Esophagus mucosa (tissue), 1 donor: ENCODE measurements around the gene SLC5A6. TPM values are rescaled to one million over a fixed set of nuclear protein-coding genes. Genes with fewer than 3 reads are reported as not detected.

ENCODE experiments used
- ATAC-seq: fragments of 200-7000 bp; cut with Tn5 transposase; one replicate; pipeline ENCODE4 v1.9.1; 2020
- total RNA-seq: library from RNA; stranded (reverse); gene quantifications from one replicate; pipeline ENCODE4 v1.2.4, GENCODE V29; 2023
- donor health status: DM: yes; HTN: yes; CAD: no.

Gene SLC5A6
- 15.6 TPM for total RNA-seq

DNA sequence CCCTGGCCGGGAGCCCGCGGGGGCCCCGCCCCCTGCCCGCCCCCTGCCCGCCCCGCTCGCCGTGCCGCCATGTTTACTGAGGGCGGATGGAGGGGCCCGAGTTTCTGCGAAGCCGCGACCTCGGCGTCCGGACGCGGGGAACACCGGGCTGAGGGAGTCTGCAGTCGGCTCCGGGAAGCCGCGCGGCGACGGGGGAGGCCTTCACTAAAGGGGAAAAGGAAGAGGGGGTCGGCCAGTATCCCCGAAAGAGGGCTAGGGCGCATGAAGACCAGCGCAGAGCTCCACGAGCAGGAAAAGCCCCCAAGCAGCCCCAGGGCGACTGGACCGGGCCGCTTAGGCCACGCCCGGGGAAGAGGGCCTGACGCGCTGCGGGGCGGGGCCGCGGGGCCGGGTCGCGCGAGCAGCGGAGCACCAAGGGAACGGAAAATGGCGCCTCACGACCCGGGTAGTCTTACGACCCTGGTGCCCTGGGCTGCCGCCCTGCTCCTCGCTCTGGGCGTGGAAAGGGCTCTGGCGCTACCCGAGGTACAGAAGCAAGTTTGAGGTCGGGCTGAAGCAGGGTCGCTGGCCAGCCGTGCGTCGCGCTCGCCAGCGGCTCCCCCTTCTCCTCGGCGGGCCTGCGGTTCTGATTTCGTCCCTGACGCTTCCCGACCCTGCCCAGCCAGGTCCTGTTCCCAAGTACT is at the start of gene SLC5A6, which contains the start of gene ATRAID:
SLC5A6 (minus strand) TSS at position 326 of the 683 bp plus-strand sequence. CDS start 4,618 bp downstream, outside the sequence.
ATRAID (plus strand) TSS at position 99 of the 683 bp plus-strand sequence; CDS start at position 427, 328 bp downstream.
- peak; percentile 94 for ATAC-seq

DNA sequence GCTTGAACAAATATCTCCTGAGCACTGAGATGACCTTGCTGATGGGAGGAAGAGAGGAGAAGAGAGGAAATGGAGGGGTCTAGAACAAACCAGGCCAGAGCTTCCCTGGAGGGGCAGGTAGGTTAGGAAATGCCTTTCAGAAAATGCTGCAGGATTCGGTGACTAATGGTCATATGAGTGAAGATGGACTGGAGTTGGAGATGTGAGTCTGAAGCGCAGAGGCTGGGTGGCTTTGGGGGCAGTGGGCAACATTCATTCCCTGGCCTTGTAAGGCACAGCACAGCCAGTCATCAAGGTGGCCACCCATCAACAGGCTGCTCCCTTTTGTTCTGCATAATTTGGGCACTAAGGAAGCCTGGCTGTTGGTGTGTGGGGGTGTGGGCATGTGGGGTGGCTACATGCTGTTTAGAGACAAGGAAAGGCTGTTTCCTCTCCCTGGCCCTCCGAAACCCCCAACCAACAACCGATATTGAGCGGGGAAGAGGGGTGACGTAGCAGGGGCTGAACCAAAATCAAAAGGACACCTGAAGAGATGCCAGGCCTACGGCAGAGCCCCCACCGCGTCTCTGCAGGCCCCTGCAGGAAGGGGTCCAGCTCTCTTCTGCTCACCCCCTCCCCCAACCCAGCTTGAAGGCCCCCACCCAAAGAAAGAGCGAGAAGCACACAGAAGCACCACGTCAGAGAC is 49.3 kb upstream of the SLC5A6 start:
- ATAC-seq = no peak

DNA sequence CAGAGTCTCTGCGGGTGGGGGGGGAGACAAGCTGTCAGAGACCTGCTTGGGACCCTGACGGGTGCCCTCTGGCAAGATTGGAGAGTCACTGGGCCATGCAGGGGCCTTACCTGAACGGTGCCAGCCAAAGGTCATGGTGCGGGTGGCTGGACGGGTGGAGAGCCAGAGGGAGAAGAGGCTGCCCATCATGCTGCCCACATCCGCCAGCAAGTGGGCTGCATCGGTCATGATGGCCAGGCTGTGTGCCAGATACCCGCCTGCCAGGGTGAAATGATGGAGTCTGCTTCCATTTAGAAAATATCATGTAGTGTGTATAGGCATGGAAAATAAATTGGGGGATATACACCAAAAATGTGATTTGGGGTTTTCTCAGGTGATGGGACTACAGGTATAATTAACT is 46.0 kb upstream of the SLC5A6 start:
- no peak for ATAC-seq

DNA sequence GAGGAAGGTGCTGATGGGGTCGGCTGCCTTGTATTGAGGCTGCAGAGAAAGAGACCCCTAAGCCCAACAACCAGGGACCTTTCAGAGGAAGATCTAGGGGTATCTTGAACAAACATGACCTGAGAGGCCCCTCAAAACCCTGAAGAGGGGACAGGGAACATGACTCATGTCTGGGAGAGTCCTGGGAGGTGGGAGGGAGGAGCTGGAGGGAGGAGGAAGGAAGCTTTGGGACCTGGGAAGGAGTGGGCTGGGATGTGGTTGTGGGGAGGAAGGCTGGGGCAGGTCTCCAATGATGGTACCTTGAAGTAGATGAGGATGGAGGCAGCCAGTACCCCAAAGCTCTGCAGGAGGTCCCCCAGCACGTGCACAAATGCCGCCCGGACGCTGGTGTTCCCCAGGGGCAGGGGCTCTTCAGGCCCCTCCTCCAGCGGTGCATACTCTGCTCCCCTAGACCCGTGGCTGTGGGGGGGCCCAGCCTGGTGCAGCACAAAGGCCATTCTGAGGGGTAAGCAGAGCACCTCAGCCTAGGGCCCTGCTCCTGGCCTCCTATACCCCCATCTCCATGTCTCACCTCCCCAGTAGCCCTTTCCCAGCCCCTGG is 44.9 kb upstream of the SLC5A6 start:
- no peak for ATAC-seq

DNA sequence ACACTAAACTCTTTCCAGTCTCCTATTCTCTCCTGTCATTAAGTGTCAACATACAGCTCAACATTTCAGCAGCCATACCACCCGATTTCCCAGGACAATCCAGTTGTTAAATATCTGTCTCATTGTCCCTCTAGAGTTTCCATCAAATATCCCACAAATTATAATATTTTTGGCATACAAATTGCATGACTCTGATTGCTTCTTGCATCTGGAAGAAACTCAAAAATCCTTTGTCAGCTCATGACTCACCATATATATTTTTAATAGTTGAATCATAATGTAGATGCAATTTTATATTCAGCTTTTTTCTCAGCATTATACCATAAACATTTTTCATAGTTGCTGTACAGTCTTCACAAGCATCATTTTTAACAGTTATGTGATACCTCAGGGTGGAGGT is 43.6 kb upstream of the SLC5A6 start:
- no peak for ATAC-seq

DNA sequence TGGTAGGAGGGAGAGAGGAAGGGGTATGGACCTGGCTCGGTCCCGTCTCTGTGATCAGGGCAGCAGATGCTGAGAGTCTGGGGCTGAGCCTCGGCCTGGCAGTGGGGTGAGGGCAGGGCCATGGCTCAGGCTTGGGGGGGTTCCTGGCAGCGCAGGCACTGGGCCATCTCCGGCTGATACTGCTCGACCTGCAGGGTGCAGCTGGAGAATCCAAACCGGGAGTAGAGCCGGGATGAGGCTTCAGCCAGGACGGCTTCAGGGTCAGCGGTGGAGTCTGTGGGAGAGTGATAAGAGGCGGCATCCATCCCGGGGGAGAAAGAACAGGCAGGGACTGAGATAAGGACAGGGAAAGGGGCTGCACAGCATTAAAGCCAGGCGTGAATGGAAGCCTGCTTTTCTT is 43.1 kb upstream of the SLC5A6 start:
- ATAC-seq = no peak

DNA sequence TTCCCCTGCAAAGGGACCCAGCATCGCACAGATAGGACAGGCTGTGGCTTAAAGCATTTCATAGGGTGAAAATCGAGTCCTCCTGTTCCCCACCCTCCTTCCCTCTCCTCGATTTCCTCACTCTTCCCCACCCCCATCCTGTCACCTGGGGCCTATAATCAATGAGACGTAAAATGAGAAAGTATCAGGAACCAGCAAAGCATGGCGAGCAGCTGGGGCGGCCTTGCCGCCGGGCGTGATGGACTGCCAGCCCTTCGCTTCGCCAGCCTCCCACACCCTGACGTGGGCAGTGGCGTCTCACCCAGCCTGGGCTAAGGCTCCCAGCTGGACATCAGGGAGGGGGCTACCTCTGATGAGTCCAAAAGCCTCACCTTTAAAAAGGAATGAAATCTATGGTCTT is 39.7 kb upstream of the SLC5A6 start:
- ATAC-seq = no peak

DNA sequence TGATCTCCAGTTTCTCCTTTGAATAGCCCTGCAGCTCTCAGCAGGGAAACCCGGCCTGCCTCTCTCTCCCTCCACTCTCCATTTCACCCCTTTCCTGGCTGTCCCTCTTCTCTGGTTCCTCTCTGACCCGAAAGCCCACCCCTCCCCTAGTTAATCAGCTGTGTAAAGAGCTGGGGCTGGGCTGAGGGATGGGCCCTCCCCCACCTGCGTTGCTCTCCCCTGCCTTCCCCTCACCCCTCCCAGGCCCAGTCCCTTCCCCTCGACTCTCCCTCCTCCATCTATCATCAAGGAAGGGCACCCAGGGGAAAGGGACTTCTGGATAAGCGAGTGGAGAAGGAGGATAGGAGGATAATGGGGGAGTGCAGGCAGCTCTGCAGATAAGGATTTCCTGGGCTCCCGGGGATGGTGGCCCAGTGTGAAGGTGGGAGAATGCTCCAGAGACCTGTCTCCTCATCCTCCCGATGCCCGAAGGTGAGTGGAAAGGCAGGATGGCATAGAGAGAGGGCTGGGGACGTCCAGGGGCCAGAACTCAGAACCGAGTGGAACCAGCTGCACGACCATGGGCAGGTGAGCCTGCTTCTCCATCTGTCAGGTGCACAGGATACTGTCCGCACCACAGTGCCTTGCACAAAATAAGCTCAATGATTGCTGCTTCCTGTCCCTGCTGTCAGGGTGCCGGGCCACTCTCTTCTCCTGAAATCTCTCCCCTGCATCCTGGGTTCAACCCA is 38.7 kb upstream of the SLC5A6 start:
- no peak for ATAC-seq

DNA sequence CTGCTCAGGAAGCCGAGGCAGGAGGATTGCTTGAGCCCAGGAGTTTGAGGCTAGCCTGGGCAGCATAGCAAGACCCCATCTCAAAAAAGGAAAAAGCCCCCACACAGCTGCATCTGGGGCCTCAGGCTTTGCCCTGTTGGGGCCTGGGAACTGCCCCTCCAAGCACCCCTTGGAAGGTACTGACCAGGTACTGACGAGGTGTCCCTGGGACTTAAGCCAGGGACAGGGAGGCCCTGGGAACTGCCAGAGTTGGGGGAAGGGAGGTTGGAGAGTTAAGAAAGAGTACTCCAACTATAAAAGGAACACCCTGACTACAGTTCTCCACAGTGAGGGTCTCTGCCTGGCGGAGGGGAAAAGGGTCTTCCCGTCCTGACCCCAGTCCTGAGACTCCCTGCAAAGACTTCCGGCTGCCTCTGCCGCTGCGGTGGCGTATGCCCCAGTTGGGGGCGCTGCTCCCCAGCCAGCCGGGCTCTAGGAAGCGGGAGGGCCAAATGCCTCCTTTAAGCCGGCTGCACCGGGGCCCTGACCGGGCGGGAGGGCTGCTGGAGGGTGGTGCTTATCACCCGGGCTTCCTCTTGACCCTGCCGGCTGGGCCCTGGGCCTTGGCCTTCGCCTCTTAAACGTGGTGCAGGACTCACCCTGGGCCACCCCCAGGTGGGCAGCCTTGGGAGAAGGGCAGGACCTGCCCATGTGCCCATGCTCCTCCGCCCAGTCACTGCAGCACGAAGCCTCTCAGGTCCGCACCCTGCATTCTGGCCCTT is 38.0 kb upstream of the SLC5A6 start:
- ATAC-seq = peak; percentile 62

DNA sequence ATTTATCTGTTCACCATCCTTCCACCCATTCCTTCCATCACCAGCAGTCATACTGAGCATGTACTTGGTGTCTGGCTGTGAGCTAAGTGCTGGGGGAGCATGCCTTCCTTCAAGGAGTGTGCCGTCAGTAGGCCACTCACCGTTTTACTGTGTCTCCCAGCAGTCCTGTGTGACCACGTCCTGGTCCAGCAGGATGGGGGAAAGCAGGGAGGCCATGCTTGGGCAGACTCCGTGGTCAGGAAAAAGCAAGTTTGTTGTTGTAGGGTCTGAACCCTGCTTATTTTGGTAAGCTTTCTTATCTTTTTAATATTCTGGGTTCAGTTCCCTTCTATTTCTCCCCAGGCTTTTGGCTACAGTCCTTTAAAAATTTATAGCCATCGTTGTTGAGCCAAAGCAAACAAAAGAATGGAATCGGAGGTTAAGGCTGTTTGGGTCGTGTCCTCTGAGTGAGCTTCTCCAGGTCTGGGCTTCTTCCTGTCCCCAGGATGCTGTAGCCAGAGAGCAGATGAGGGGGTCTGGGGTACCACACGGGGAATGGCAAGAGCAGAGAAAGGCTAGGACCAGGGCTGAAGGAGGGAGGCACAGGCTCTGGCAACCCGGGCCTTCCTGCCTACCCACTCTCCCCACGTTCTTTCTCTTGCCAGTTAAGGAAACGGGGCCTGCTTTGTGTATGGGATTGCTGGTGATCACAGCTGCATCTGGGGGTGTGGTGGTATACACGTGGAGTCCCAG is 37.3 kb upstream of the SLC5A6 start:
- ATAC-seq = peak; percentile 29

DNA sequence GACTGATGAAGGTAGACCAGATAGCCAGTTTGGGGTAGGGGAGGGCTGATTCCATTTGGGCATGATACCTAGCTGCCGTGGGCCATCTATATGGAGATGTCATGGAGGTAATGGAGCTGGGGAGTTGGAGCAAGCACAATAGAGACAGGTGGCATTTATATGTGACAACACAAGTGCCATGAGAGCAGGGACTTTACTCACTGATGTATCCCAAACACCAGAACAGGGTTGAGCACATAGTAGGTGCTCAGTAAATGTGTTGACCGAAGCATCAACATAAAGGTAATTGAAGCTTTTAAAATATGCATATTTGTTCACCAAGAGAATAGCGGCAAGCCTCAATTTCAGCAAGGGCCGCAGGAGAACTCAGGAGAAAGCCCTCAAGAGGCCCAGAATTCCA is 35.8 kb upstream of the SLC5A6 start:
- no peak for ATAC-seq

DNA sequence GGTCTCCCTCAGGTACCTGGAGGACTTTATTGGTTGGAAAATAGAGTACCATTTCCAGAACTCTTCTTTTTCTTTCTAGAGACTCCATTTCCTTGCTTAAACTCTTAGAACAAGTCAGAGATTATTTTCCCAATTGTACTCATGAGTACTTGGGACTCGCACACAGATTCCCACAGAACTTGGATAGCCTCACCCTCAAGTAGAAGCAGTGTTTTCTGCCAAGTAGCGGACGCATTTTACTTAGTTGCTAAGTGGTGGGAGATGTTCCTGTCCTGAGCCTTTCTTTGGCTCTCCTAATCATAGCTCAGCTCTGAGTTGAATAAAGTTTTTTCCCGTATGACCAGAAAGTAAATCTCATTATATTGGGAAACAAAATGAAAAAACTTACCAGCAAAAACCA is 33.6 kb upstream of the SLC5A6 start:
- ATAC-seq = no peak

DNA sequence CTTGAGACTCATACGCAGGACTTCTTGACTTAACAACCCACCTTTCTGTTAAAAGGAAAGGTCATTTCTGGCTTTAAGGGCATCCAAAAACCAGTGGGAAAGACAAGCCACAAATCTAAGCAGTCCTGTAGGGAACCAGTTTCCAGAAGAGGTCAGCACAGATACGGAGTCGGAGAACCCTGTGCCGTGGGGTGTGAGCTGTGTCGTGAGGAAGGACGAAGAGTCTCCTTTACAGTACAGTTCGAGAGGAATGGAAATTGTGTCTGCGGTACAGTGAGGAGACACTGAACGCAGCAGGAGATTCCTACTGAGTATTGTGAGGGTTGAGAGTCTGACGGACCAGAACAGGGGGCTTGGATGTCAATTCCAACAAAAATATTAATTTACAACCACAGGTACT is 33.0 kb upstream of the SLC5A6 start:
- ATAC-seq = no peak

DNA sequence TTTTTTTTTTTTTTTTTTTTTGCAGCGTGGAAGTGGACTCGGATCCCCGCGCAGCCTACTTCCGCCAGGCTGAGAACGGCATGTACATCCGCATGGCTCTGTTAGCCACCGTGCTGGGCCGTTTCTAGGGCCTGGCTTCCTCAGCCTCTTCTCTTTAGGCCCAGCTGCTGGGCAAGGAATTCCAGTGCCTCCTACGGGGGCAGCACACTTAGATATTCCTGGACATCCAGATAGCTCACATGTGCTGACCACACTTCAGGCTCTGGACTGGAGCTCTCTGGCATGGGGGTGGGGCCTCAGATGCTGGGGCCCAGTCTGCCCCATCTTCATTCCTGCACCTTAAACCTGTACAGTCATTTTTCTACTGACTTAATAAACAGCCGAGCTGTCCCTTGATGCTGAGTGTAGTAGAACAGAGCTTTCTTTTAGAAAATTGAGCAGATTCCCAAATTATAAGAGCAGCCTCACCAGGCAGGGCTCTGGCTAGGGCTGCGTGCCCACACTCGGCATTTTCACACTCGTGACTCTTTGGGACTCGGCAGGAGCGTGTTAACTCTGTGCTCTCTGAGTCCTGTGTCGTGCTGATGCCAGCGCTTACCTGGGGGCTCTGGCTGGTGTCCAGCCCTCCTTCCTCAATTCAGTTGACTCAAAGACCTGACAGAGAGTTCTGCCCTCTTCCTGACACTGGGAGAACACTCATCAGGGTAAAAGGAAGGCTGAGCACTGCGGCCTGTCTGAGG is 31.5 kb upstream of the SLC5A6 start:
- ATAC-seq = no peak

DNA sequence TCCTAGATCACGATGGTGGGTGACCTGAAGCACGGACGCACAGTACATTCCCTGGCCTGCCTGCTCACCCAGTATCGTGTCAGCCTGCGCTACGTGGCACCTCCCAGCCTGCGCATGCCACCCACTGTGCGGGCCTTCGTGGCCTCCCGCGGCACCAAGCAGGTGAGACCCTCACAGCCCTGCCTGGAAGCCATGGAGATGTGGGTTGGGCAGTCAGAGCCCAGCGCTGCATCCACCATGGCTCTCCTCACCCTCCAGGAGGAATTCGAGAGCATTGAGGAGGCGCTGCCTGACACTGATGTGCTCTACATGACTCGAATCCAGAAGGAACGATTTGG is 30.5 kb upstream of the SLC5A6 start:
- ATAC-seq = no peak

DNA sequence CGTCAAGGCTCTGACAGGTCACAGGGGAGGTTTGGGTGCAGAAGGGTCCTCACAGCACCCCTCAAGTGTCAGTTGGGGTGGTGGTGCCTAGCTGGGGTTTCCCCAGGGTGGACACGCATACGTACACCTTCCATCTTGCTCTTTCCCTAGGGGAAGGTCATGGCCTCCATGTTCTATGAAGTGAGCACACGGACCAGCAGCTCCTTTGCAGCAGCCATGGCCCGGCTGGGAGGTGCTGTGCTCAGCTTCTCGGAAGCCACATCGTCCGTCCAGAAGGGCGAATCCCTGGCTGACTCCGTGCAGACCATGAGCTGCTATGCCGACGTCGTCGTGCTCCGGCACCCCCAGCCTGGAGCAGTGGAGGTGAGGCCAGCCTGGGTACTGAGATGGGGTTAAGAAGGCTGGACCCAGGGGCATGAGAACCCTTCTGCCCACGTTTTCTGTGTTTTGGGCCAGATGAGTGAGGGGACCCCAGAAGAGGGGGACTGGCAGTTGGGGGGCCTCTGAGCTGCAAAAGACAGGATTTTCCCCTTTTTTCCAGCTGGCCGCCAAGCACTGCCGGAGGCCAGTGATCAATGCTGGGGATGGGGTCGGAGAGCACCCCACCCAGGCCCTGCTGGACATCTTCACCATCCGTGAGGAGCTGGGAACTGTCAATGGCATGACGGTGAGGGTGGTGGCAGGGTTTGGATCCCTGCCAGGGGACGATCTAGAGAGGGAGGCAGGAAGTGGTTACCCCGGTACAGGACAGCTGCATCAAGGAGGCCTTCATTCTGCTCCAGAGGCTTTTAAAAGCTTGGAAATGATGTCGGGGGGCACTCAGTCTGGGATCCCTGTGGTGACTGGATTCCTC is 29.9 kb upstream of the SLC5A6 start:
- no peak for ATAC-seq

DNA sequence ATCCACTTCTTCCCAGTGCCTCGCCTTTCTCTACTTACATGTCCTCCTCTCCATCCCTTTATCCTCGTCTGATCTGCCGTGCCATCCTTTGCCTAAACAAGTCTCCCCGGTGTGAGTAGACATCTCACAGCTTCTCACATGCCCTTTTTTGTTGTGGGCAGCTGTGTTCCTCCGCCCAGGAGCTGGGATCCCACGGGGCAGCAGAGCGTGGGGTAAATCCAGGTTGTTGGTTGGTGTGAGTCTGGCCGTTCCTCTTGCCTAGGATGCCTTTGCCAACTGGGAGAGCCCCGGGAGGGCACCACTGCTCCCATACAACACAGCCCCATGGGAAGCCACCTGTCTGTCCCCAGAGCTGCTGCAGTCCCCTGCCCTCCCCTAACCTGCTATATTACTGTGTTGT is 28.3 kb upstream of the SLC5A6 start:
- ATAC-seq = no peak

DNA sequence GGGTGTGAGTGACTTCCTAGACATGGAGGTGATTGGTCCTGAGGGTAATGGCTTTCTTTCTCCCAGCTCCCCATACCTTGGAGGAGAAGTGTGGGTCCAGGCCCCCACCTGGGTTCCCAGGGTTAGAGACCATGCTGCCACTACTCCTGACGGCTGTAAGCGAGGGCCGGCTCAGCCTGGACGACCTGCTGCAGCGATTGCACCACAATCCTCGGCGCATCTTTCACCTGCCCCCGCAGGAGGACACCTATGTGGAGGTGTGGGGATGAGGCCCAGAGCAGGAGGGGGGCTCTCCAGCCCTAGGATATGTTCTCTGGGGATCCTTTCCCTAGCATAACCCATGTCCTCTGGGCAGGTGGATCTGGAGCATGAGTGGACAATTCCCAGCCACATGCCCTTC is 26.9 kb upstream of the SLC5A6 start:
- ATAC-seq = no peak

DNA sequence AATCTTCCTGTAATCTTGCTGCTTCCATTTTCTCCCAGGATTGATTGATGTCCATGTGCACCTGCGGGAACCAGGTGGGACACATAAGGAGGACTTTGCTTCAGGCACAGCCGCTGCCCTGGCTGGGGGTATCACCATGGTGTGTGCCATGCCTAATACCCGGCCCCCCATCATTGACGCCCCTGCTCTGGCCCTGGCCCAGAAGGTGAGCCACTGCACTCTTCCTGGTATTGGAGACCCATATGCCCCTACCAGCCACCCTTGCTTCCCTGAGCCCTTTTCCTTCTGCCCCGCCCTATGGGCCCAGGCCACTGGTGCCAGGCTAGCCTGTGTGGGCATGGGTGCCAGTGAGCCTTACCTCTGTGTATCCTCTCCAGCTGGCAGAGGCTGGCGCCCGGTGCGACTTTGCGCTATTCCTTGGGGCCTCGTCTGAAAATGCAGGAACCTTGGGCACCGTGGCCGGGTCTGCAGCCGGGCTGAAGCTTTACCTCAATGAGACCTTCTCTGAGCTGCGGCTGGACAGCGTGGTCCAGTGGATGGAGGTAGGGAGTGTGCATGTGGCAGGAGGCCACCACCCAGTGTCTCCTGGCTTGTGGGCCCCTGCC is 25.4 kb upstream of the SLC5A6 start:
- ATAC-seq = no peak

DNA sequence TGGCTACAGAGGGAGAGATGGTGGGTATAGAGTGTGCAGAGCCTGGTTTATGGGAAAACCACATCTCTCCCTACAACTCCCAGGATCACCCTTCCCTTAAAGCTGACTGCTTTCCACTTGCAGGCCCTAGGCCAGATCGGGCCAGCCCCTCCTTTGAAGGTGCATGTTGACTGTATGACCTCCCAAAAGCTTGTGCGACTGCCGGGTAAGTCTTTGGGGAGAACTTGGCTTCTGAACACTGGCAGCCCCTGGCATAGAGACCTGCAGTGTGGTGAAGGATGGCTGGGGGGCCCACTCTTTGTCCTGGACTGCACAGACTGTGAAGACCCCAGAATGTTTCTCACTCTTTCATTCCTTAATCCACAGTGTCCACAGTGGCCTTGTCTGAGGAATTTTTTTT is 24.6 kb upstream of the SLC5A6 start:
- no peak for ATAC-seq
